Psoas muscle (tissue), 8 donors: ENCODE measurements around the gene CCNY. TPM values are rescaled to one million over a fixed set of nuclear protein-coding genes. Genes with fewer than 3 reads are reported as not detected.
A peak's percentile ranks its signal among the peaks of the same experiment; 100 is the strongest.

Experiments used
- ATAC-seq, 4 donors: fragments of 200-7000 bp; cut with Tn5 transposase; one replicate each; pipeline ENCODE4 v1.9.1; 2020; ENCODE audit warnings: moderate library complexity in 3 of 4, mild to moderate bottlenecking in 2 of 4
- DNase-seq, 2 donors: peaks; one replicate each; pipeline ENCODE4 v3.0.0-alpha.2; 2020
- H3K27ac ChIP-seq: fragments of 200-600 bp; one replicate; pipeline ENCODE4 v1.8.0; 2022
- H3K27me3 ChIP-seq, 3 donors: fragments of 200-600 bp in 1 of 3; one replicate each; pipeline versions ENCODE4 v1.6.1 to v1.8.0; 2013 to 2022; ENCODE audit warnings: low read length in 2 of 3, mild to moderate bottlenecking in 2 of 3, moderate library complexity in 1 of 3; ENCODE audit not compliant: insufficient read depth in 3 of 3
- H3K36me3 ChIP-seq, 2 donors: fragments of 200-600 bp in 1 of 2; one replicate each; pipeline versions ENCODE4 v1.6.1 to v1.8.0; 2013 to 2022; ENCODE audit warnings: low read depth in 1 of 2, mild to moderate bottlenecking in 1 of 2, moderate library complexity in 1 of 2; ENCODE audit not compliant: insufficient read depth in 1 of 2
- H3K4me1 ChIP-seq: fragments of 200-600 bp; one replicate; pipeline ENCODE4 v1.8.0; 2022
- H3K4me3 ChIP-seq: fragments of 200-600 bp; one replicate; pipeline ENCODE4 v1.8.0; 2022; ENCODE audit warnings: mild to moderate bottlenecking
- H3K9me3 ChIP-seq: fragments of 200-600 bp; one replicate; pipeline ENCODE4 v1.8.0; 2022
- WGBS, 3 donors: extraction: QIAGEN DNeasy Blood & Tissue Kit; methylation state at CpG; one replicate each; pipeline versions ENCODE4 v1.1.6 to v1.1.7; 2013; 5-methylcytosine and 5-hydroxymethylcytosine counted together
- intact Hi-C, 2 donors: fragments of 100-400 bp; cut with DNase I; formaldehyde crosslinking; loops; one replicate each; pipeline versions ENCODE4 v1.11.0 to v1.14.2; 2022
- polyA plus RNA-seq, 3 donors: library from polyadenylated mRNA; stranded (reverse); fragments of 200-250 nt; gene quantifications; one replicate each; pipeline ENCODE4 v1.2.3, GENCODE V29; 2013
- total RNA-seq, 4 donors: library from RNA; stranded (reverse); fragmentation: NEBNext Ultra II Directional in 2 of 4; extraction: Animal tissue kit (Norgen Biotek cat#: 25700) in 2 of 4; gene quantifications; one replicate each; pipeline versions ENCODE4 v1.2.1 to v1.2.4, GENCODE V29; 2021 to 2023
- TF ChIP-seq, protein P1 (sequence below): fragments of 200-600 bp; IDR thresholded peaks from one replicate; pipeline ENCODE4 v1.8.0; 2022; ENCODE audit warnings: antibody characterized with exemption
- donor health status: healthy with polysubstance abuse.
- donor health status: DM: no; HTN: no; CAD: no; lungs with moderate emphysema.
- donor health status: Bipolar disorder and iron deficiency.
- donor health status: healthy.
- donor health status: DM: yes; HTN: yes; CAD: no.
- donor health status: DM: no; HTN: no; CAD: no.
- donor health status: DM: no; HTN: no; CAD: no.
- donor health status: DM: yes; HTN: yes; CAD: no.

The CCNY gene
- total and polyA plus RNA-seq, 7 donors: 21.2 to 55.8 (median 47.0) TPM

DNA sequence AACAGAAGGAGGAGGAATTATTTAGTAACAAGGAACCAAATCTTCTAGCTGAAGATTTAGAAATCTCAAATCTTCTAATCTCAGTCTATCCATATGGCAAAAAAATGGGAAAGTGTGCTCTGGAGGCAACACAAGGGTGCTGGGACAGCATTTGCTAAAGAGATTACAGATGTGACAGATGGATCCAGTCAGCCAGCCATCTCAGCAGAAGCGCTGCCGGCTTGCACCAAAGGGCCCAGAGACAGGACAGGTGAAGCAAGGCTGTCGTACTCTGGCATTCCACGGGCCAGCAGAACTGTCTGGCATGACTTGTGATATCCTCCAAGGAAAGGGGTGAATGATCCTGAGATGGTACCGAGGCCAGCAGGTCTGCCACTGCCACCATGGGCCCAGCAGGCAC is 223.1 kb downstream of the CCNY start:
- no peaks in the 10 kb centered on the region for H3K27me3 ChIP-seq
- peaks cover 34% of the 10 kb centered on the region for H3K4me1 ChIP-seq
- TF ChIP-seq, protein P1, sequence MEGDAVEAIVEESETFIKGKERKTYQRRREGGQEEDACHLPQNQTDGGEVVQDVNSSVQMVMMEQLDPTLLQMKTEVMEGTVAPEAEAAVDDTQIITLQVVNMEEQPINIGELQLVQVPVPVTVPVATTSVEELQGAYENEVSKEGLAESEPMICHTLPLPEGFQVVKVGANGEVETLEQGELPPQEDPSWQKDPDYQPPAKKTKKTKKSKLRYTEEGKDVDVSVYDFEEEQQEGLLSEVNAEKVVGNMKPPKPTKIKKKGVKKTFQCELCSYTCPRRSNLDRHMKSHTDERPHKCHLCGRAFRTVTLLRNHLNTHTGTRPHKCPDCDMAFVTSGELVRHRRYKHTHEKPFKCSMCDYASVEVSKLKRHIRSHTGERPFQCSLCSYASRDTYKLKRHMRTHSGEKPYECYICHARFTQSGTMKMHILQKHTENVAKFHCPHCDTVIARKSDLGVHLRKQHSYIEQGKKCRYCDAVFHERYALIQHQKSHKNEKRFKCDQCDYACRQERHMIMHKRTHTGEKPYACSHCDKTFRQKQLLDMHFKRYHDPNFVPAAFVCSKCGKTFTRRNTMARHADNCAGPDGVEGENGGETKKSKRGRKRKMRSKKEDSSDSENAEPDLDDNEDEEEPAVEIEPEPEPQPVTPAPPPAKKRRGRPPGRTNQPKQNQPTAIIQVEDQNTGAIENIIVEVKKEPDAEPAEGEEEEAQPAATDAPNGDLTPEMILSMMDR: no peak
- no peak overlapping the region for H3K4me3 ChIP-seq
- DNase-seq: no peak
- ATAC-seq: no peak
- no peaks in the 10 kb centered on the region for H3K9me3 ChIP-seq
- H3K27ac ChIP-seq: no peak overlapping the region
- intact Hi-C loops: no loop called here
- 78 to 94% (median 81%) methylated on average over 5 of the region's 5 CpGs for WGBS, 3 donors
- H3K36me3 ChIP-seq: peaks cover 2 to 3% of the 10 kb centered on the region in 2 donors

DNA sequence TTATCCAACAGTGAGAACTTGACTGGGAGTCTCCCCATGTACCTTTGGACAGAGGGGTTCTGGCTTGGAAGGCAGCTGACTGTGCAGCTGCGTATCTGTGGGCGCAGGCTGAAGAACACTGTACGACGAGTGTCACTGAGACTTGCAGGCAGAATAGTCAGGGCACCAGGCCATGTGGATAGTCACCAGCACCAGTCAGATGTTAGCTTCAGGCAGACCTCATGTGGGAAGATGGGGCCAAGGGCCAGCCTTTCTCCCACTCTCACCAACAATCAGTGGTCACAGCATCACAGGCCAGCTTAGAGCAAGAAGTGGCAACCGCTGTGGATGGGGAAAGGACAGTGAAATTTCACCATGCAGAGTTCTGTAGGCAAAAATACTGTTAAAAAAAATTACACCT is 225.4 kb downstream of the CCNY start:
- Histone ChIP-seq H3K27me3 (no peaks in the 10 kb centered on the region), H3K4me1 (peaks cover 41% of the 10 kb centered on the region), H3K36me3 (peaks cover 2 to 6% of the 10 kb centered on the region in 2 donors), H3K27ac (peak overlapping the region; percentile 19), H3K4me3 (no peak overlapping the region), H3K9me3 (no peaks in the 10 kb centered on the region)
- 38 to 58% (median 47%) methylated on average over 5 of the region's 5 CpGs for WGBS, 3 donors
- TF ChIP-seq, protein P1: no peak
- DNase-seq (peak in 1 of 2 donors; percentile 56), ATAC-seq (peak; percentile 65 to 69 (median 67))
- intact Hi-C loops: loop anchor here (5.0 to 10.0 kb wide), 2 partner anchors 229 to 437 kb away; partner anchors contain the start of gene CREM (in 1 of the 2)

DNA sequence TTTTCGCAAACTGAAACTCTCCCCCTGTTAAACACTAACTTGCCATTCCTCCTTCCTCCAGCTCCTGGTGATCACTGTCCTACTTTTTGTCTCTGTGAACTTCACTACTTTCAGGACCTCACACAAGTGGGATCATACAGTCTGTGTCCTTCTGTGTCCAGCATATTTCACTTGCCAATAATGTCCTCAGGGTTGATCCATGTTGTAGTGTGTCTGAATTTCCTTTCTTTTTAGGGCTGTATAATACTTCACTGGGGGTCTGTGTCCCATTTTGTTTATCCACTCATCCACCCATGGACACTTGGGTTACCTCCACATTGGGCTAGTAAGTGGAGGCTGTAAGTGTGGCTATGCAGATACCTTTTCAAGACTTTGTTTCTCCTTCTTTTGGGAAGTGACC is 226.1 kb downstream of the CCNY start:
- Histone ChIP-seq H3K36me3 (peaks cover 2 to 11% of the 10 kb centered on the region in 2 donors), H3K9me3 (no peaks in the 10 kb centered on the region), H3K27ac (no peak overlapping the region), H3K4me3 (no peak overlapping the region), H3K27me3 (no peaks in the 10 kb centered on the region), H3K4me1 (peaks cover 41% of the 10 kb centered on the region)
- intact Hi-C loops: loop anchor here (5.0 to 10.0 kb wide), 2 partner anchors 230 to 438 kb away; partner anchors contain the start of gene CREM (in 1 of the 2)
- TF ChIP-seq, protein P1: no peak
- ATAC-seq: no peak
- DNase-seq: no peak
- 100% methylated on average over 1 of the region's 1 CpG for WGBS, 3 donors

DNA sequence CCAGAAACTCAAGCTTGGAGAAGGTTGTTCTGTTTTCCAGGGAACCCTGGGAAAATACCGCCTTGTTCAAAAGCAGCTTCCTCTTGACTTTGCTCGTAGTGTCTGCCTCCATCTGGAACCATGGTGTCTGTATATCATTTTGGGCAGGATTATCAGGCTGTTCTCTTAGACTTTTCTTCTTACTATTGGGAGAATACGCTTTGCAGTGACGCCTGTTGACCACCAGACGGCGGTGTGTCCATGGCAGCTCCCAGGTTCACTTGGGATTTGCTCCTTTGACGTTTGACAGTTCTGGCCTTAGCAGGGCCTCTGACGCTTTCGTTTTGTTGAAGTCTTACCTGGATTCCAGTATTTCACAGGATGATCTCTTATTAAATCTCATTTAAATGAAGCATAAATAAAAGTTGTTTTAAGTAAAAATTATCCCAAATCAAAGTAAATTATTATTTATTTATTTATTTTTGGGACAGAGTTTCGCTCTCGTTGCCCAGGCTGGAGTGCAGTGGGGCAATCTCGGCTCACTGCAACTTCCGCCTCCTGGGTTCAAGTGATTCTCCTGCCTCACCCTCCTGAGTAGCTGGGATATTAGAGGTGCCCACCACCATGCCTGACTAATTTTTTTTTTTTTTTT is 227.1 kb downstream of the CCNY start:
- Histone ChIP-seq H3K27me3 (no peaks in the 10 kb centered on the region), H3K4me1 (peaks cover 41% of the 10 kb centered on the region), H3K9me3 (no peaks in the 10 kb centered on the region), H3K4me3 (no peak overlapping the region), H3K27ac (no peak overlapping the region), H3K36me3 (peaks cover 0 to 20% of the 10 kb centered on the region in 2 donors)
- intact Hi-C loops: loop anchor here (5.0 to 10.0 kb wide), 2 partner anchors 231 to 439 kb away; partner anchors contain the start of gene CREM (in 1 of the 2)
- TF ChIP-seq, protein P1: peak; percentile 92
- ATAC-seq: peak; percentile 36 to 72 (median 56)
- DNase-seq: peak; percentile 50 to 66
- WGBS, 3 donors: 46 to 59% (median 50%) methylated on average over 13 of the region's 13 CpGs
